RCC 7860 (cell line): ENCODE measurements around the gene PCBP3.
"Not testable (repeated sequence)": the region's sequence is repeated elsewhere in the genome, so short reads cannot be mapped to it uniquely, and the experiment has no call there.

Source experiments
- DNase-seq: peaks from one replicate; pipeline ENCODE4 v3.0.0-alpha.2; 2015; ENCODE audit warnings: low spot score
- FAIRE-seq: peaks from 2 replicates; lab custom pipeline; 2012; peaks lifted over from hg19 to GRCh38; lab: Jason Lieb, UNC

PCBP3 gene

GRCh38 chr21:45885930-45886601, 242.5 kb downstream of the PCBP3 start:
- FAIRE-seq, DNase-seq: not testable (repeated sequence)

- DNase-seq (no peak), FAIRE-seq (no peak)
Observed at GRCh38 chr21:45886610-45887026, 243.1 kb downstream of the PCBP3 start.

GRCh38 chr21:45887120-45887611, 243.6 kb downstream of the PCBP3 start:
- FAIRE-seq, result no peak
- no peak for DNase-seq

GRCh38 chr21:45887788-45888187, 244.3 kb downstream of the PCBP3 start:
- DNase-seq (no peak), FAIRE-seq (no peak)

- DNase-seq (no peak), FAIRE-seq (no peak)
Observed at GRCh38 chr21:45888386-45889009, 245.0 kb downstream of the PCBP3 start.

- DNase-seq (no peak), FAIRE-seq (no peak)
Observed at GRCh38 chr21:45889256-45889655, 245.7 kb downstream of the PCBP3 start.

GRCh38 chr21:45889961-45890360, 246.4 kb downstream of the PCBP3 start:
- FAIRE-seq (no peak), DNase-seq (no peak)

- no peak for FAIRE-seq
- no peak for DNase-seq
Observed at GRCh38 chr21:45891388-45892155, 248.0 kb downstream of the PCBP3 start.

GRCh38 chr21:45892156-45892915, 248.8 kb downstream of the PCBP3 start:
- DNase-seq (no peak), FAIRE-seq (no peak)

- no peak for DNase-seq
- FAIRE-seq, result no peak
Observed at GRCh38 chr21:45892916-45893739, 249.6 kb downstream of the PCBP3 start.

GRCh38 chr21:45893740-45894449, 250.4 kb downstream of the PCBP3 start:
- FAIRE-seq (no peak), DNase-seq (no peak)

- DNase-seq, result no peak
Observed at GRCh38 chr21:45894450-45894825, 250.9 kb downstream of the PCBP3 start.

GRCh38 chr21:45894906-45895777, 251.6 kb downstream of the PCBP3 start:
- no peak for FAIRE-seq

More at GRCh38 chr21:45894450-45894825, 250.9 kb downstream of the PCBP3 start:
- FAIRE-seq, result no peak

GRCh38 chr21:45895778-45896370, 252.3 kb downstream of the PCBP3 start:
- DNase-seq (no peak), FAIRE-seq (no peak)

More at GRCh38 chr21:45894906-45895777, 251.6 kb downstream of the PCBP3 start:
- DNase-seq, result no peak

GRCh38 chr21:45896431-45896830, 252.9 kb downstream of the PCBP3 start:
- not testable (repeated sequence) for FAIRE-seq, DNase-seq

GRCh38 chr21:45897191-45898027, 253.9 kb downstream of the PCBP3 start:
- FAIRE-seq (no peak), DNase-seq (no peak)

GRCh38 chr21:45898028-45898350, 254.5 kb downstream of the PCBP3 start:
- FAIRE-seq, result no peak
- DNase-seq, result no peak
